Activated T-cell treated with anti-CD3 and anti-CD28 coated beads, Interleukin-2, amount 50 U/mL, for 72 hours (primary cell): ENCODE measurements around the gene TRIM39. TPM values are rescaled to one million over a fixed set of nuclear protein-coding genes. Genes with fewer than 3 reads are reported as not detected.

Experiments used
- ATAC-seq, 2 donors: fragments of 150-1000 bp; cut with Tn5 transposase; replicated peaks in 1 of 2; 2 replicates each; pipeline ENCODE4 v1.10.0; 2021; ENCODE audit warnings: moderate library complexity in 2 of 2, mild to moderate bottlenecking in 1 of 2
- DNase-seq, 2 donors: peaks; one replicate each; pipeline ENCODE4 v3.0.0; 2021 to 2022; ENCODE audit warnings: mixed read lengths in 1 of 2
- H3K27ac Mint-ChIP-seq: one replicate; pipeline ENCODE4 v1.8.0; 2022; ENCODE audit warnings: mild to moderate bottlenecking, moderate library complexity, mixed read lengths
- H3K27me3 Mint-ChIP-seq: one replicate; pipeline ENCODE4 v1.8.0; 2022; ENCODE audit warnings: low read depth, mixed read lengths
- H3K36me3 Mint-ChIP-seq, 2 donors: one replicate each; pipeline ENCODE4 v1.8.0; 2022; ENCODE audit warnings: mixed read lengths in 2 of 2, mild to moderate bottlenecking in 1 of 2; ENCODE audit not compliant: insufficient read depth in 2 of 2
- H3K4me1 Mint-ChIP-seq: one replicate; pipeline ENCODE4 v1.8.0; 2022; ENCODE audit warnings: low read depth, mixed read lengths
- H3K4me3 Mint-ChIP-seq, 2 donors: one replicate each; pipeline ENCODE4 v1.8.0; 2022; ENCODE audit warnings: mild to moderate bottlenecking in 2 of 2, mixed read lengths in 2 of 2, moderate library complexity in 2 of 2
- H3K9me3 Mint-ChIP-seq, 2 donors: one replicate each; pipeline ENCODE4 v1.8.0; 2022; ENCODE audit warnings: mixed read lengths in 2 of 2
- total RNA-seq, 2 donors: library from RNA; stranded (reverse); gene quantifications; one replicate each; pipeline ENCODE4 v1.2.3, GENCODE V29; 2022

The TRIM39 gene
- total RNA-seq, 2 donors from 2014 or later, result 18.8 to 20.0 TPM

GRCh38 chr6:30340589-30341054, 13.9 kb downstream of the TRIM39 start:
- Mint-ChIP-seq H3K36me3 (peaks cover 0 to 17% of the 10 kb centered on the region in 2 donors), H3K27ac (no peak overlapping the region), H3K4me1 (peaks cover 25% of the 10 kb centered on the region), H3K9me3 (no peaks in the 10 kb centered on the region), H3K27me3 (no peaks in the 10 kb centered on the region), H3K4me3 (no peak overlapping the region)
- no peak for ATAC-seq
- DNase-seq, result no peak

DNA sequence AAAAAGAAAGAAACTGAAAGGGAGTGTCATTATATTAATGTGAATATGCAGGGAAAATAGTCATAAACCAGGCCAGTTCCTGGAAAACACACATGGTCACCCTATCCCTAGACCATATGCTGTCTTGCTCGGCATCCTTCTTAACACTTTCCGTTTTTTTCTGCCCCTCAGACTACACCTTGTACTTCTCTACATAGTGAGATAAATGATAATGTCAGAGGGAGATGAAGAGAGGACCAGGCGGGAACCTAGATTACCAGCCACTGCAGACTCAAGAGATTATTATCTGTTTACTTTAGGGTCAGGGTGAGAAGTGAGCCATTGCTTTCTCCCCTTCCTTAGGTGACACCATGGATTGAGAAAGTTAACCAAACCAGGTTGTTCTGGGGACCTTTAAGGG, 14.5 kb downstream of the TRIM39 start:
- no peaks in the 10 kb centered on the region for H3K9me3 Mint-ChIP-seq
- no peak for DNase-seq
- ATAC-seq, result no peak
- H3K36me3 Mint-ChIP-seq, result peaks cover 0 to 15% of the 10 kb centered on the region in 2 donors
- no peak overlapping the region for H3K27ac Mint-ChIP-seq
- peaks cover 31% of the 10 kb centered on the region for H3K4me1 Mint-ChIP-seq
- H3K27me3 Mint-ChIP-seq, result no peaks in the 10 kb centered on the region
- H3K4me3 Mint-ChIP-seq, result no peak overlapping the region

DNA sequence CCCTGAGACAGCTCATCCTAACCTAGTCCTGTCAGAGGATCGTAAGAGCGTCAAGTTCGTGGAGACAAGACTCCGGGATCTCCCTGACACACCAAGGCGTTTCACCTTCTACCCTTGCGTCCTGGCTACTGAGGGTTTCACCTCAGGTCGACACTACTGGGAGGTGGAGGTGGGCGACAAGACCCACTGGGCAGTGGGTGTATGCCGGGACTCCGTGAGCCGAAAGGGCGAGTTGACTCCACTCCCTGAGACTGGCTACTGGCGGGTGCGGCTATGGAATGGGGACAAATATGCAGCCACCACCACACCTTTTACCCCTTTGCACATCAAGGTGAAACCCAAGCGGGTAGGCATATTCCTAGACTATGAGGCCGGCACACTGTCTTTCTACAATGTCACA, 15.0 kb downstream of the TRIM39 start:
- no peaks in the 10 kb centered on the region for H3K9me3 Mint-ChIP-seq
- H3K27ac Mint-ChIP-seq, result no peak overlapping the region
- H3K27me3 Mint-ChIP-seq, result no peaks in the 10 kb centered on the region
- peaks cover 32% of the 10 kb centered on the region for H3K4me1 Mint-ChIP-seq
- ATAC-seq, result no peak
- DNase-seq, result no peak
- H3K4me3 Mint-ChIP-seq, result no peak overlapping the region
- H3K36me3 Mint-ChIP-seq, result peaks cover 0 to 10% of the 10 kb centered on the region in 2 donors

DNA sequence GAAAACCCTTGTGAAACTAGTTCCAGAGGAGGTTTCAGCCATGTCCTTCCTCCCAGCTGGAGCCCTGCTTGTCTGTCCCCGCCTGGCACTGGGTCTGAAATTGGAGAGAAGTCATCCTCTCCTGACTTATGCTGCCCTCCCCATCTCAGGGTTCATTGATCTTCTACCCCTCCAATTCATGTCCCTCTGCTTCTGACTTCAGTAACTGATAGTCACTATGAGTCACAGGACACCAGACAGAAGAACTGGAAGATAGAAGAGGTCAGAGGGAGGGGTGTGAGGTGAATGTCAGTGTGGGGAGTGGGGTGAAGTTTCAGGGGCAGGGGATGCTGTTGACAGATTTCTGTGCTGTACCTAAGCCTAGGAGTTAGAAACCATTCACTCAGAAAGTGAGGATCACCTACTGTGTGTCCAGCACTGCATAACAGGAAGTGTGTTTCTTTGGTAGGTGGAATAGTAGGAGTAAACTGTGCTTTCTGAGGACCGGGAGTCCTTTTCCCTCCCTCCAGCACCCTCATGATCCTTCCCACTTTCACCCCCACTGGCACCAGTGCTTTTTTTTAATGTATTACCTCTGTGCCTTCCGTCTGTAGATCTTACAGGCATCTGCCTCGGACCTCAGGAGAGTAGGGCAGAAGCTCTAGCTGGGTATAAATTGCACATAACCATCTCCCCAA, 17.6 kb downstream of the TRIM39 start:
- peak in 1 of 2 donors; percentile 26 for ATAC-seq
- peak overlapping the region; percentile 86 to 87 for H3K4me3 Mint-ChIP-seq
- H3K36me3 Mint-ChIP-seq, result peaks cover 0 to 6% of the 10 kb centered on the region in 2 donors
- H3K9me3 Mint-ChIP-seq, result no peaks in the 10 kb centered on the region
- no peak for DNase-seq
- peak overlapping the region; percentile 26 for H3K27ac Mint-ChIP-seq
- peaks cover 40% of the 10 kb centered on the region for H3K4me1 Mint-ChIP-seq
- H3K27me3 Mint-ChIP-seq, result no peaks in the 10 kb centered on the region

- no peaks in the 10 kb centered on the region for H3K9me3 Mint-ChIP-seq
- peak within 1 kb of the TSS; percentile 61 for H3K27ac Mint-ChIP-seq
- DNase-seq, result peak; percentile 91 to 92
- peaks cover 2% of the 10 kb centered on the region for H3K27me3 Mint-ChIP-seq
- H3K4me1 Mint-ChIP-seq, result peaks cover 45% of the 10 kb centered on the region
- peak; percentile 97 for ATAC-seq
- peaks cover 0 to 1% of the 10 kb centered on the region in 2 donors for H3K36me3 Mint-ChIP-seq
- H3K4me3 Mint-ChIP-seq, result peak within 1 kb of the TSS; percentile 86 to 87
Measured at GRCh38 chr6:30344868-30345671, 18.3 kb downstream of the TRIM39 start, which contains the start of gene RPP21. Gene RPP21, plus strand, starts transcription at chr6:30345156. Its CDS starts 16 bp downstream, at chr6:30345172.

DNA sequence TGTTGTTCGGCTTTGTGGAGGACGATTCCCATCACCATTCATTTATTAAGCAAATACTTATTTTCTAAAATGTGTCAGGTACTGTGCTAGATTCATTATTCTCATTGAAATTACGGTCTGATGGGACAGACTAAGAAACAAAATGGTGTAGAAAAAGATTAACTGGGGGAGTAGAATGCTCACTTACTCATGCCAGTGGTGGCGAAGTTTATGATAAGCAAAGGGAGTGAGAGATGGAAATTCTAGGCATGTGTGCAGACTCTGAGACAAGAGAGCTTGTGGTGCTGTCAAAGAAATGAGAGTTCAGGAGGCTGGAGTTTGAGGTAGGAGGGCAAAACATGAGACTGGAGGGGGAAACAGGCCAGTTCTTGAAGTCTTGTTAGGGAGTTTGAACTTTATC, 19.1 kb downstream of the TRIM39 start:
- Mint-ChIP-seq H3K4me3 (peak overlapping the region; percentile 86 to 87), H3K27me3 (peaks cover 4% of the 10 kb centered on the region), H3K4me1 (peaks cover 45% of the 10 kb centered on the region), H3K36me3 (no peaks in the 10 kb centered on the region), H3K9me3 (no peaks in the 10 kb centered on the region), H3K27ac (peak overlapping the region; percentile 61)
- no peak for ATAC-seq
- DNase-seq, result no peak

GRCh38 chr6:30348957-30349356, 22.2 kb downstream of the TRIM39 start:
- Mint-ChIP-seq H3K36me3 (no peaks in the 10 kb centered on the region), H3K4me3 (peak overlapping the region in 1 of 2 donors; percentile 1), H3K4me1 (peaks cover 55% of the 10 kb centered on the region), H3K27me3 (peaks cover 24% of the 10 kb centered on the region), H3K27ac (no peak overlapping the region), H3K9me3 (no peaks in the 10 kb centered on the region)
- DNase-seq (no peak), ATAC-seq (no peak)

- Mint-ChIP-seq H3K4me1 (peaks cover 48% of the 10 kb centered on the region), H3K9me3 (no peaks in the 10 kb centered on the region), H3K4me3 (no peak overlapping the region), H3K27ac (no peak overlapping the region), H3K36me3 (no peaks in the 10 kb centered on the region), H3K27me3 (peaks cover 27% of the 10 kb centered on the region)
- no peak for DNase-seq
- ATAC-seq, result peak; percentile 14 to 30
Measured at GRCh38 chr6:30349421-30350177, 22.9 kb downstream of the TRIM39 start.

DNA sequence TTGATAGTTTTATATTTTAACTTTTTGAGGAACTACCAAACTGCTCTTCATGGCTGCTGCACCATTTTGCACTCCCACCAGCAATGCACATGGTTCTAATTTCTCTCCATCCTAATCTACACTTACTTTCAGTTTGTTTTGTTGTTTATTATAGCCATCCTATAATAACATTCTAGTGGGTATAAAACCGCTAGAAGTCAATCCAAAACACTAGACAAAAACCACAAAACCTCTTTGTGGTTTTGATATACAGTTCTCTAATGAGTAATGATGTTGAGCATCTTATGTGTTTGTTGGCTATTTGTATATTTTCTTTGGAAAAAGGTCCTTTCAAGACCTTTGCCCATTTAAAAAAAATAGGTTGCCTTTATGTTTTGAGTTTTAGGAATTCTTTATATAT, 23.8 kb downstream of the TRIM39 start:
- ATAC-seq (peak; percentile 55 to 58), DNase-seq (no peak)
- peak overlapping the region in 1 of 2 donors; percentile 46 for H3K4me3 Mint-ChIP-seq
- no peaks in the 10 kb centered on the region for H3K9me3 Mint-ChIP-seq
- H3K36me3 Mint-ChIP-seq, result no peaks in the 10 kb centered on the region
- peaks cover 44% of the 10 kb centered on the region for H3K4me1 Mint-ChIP-seq
- no peak overlapping the region for H3K27ac Mint-ChIP-seq
- H3K27me3 Mint-ChIP-seq, result peaks cover 36% of the 10 kb centered on the region

- ATAC-seq (no peak), DNase-seq (no peak)
- Mint-ChIP-seq H3K36me3 (no peaks in the 10 kb centered on the region), H3K27me3 (peaks cover 50% of the 10 kb centered on the region), H3K27ac (no peak overlapping the region), H3K9me3 (no peaks in the 10 kb centered on the region), H3K4me1 (peaks cover 36% of the 10 kb centered on the region), H3K4me3 (no peak overlapping the region)
Measured at GRCh38 chr6:30352550-30352949, 25.8 kb downstream of the TRIM39 start.

GRCh38 chr6:30355281-30355680, 28.6 kb downstream of the TRIM39 start:
- no peak overlapping the region for H3K4me3 Mint-ChIP-seq
- no peaks in the 10 kb centered on the region for H3K36me3 Mint-ChIP-seq
- no peak for DNase-seq
- ATAC-seq, result no peak
- peaks cover 18% of the 10 kb centered on the region for H3K4me1 Mint-ChIP-seq
- H3K27ac Mint-ChIP-seq, result no peak overlapping the region
- H3K9me3 Mint-ChIP-seq, result no peaks in the 10 kb centered on the region
- peaks cover 66% of the 10 kb centered on the region for H3K27me3 Mint-ChIP-seq

- H3K4me1 Mint-ChIP-seq, result peaks cover 8% of the 10 kb centered on the region
- no peaks in the 10 kb centered on the region for H3K36me3 Mint-ChIP-seq
- no peak for DNase-seq
- ATAC-seq, result no peak
- peaks cover 78% of the 10 kb centered on the region for H3K27me3 Mint-ChIP-seq
- H3K27ac Mint-ChIP-seq, result no peak overlapping the region
- H3K4me3 Mint-ChIP-seq, result no peak overlapping the region
- no peaks in the 10 kb centered on the region for H3K9me3 Mint-ChIP-seq
Measured at GRCh38 chr6:30356536-30356935, 29.8 kb downstream of the TRIM39 start.
